HS-27A (cell line): ENCODE data around the gene PRKCH.

Experiments used
- DNase-seq: peaks from one replicate; pipeline ENCODE4 v3.0.0-alpha.2; 2012; ENCODE audit warnings: low read depth, missing footprints

Gene PRKCH

GRCh38 chr14:61430066-61430757 lies 108.8 kb downstream of the PRKCH start:
- DNase-seq, result no peak

DNA sequence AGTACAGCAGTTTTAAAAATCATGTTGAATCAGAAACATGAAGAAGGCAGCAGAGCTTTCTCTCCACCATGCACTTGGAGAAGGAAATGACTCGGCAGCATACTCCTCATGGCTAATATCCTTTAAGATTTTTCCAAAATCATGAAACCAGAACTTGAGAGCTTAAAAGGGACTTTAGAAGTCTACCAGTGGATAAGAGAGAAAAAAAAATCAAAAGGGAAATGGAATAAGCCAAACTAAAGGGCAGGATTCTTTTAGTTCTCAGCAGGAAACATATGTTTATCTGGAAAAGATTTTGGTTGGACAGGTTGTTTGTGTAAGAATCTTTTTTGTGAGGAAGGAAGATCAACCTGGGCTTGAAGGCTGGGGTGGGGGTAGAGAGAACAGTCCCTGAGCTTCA lies 111.8 kb downstream of the PRKCH start:
- no peak for DNase-seq

- DNase-seq, result no peak
These were observed 112.4 kb downstream of the PRKCH start for GRCh38 chr14:61433828-61434227.

DNA sequence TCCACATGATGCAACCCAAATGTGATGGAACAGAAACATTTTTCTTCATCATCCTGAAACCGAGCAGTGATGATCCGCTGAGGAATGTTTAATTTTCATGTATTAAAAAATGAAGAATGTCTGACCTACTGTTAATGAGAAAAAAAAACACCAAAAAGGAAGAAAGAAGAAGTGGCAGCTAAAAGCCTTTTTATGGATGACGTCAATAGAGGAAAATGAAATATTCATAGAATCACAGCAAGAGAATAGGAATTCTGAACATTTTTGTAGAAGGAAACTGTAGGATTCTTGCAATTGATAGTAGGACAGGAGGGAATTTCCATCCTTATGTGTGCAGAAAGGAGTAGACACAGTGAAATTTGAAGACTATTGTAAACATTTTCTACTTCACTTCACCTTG lies 112.9 kb downstream of the PRKCH start:
- DNase-seq, result peak; percentile 23

DNA sequence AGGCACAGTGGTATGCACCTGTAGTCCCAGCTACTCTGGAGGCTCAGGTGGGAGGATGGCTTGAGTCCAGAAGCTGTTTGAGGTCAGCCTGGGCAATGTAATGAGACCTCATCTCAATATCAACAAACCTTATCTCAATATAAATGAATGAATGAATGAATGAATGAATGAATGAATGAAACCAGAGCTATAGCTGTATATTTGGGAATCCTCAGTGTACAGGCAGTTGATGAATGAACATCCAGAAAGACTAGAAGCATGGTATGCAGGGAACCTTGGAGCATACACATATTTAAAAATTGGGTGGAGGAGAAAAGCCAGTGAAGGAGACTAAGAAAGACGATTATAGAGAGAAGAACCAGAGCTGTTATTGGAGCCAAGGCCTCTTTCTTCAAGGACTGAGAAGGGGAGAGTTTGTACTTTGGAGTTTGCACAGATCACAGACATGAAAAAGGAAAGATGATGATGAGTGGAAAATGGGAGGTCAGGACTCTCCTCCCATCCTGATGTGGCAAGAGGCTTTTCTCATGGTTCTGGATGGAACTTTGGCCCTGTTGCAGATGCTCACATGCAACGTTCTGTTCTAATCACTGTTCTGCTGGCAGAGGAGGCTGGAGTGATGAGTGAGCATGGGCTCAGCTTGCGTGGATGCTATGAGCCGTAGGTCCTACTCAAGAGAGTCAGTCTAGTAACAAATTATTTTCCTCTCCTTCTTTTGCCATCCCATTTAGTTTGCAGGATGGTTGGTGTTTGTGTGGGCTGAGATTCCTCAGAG lies 114.4 kb downstream of the PRKCH start:
- DNase-seq, result no peak

DNA sequence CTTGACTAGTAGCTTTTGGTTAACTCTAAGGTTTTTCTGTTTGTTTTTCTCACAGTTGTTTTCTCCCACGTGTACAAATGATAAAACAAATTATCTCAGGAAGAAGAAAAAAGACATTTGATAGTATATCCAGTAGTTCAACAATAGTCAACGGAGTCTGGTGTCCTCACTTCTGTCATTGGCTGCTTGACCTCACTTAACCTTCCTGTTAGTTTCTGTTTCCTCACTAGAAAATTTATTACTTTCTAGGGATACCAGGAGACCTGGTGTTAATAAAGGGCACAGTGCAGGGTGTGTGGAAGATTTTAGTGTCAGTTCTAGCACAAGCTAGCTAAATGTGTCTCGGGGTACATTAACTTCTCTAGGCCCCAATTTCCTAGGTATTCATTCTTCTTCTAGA lies 116.0 kb downstream of the PRKCH start:
- DNase-seq, result no peak

- no peak for DNase-seq
These were observed 116.7 kb downstream of the PRKCH start for GRCh38 chr14:61438036-61438435.

DNA sequence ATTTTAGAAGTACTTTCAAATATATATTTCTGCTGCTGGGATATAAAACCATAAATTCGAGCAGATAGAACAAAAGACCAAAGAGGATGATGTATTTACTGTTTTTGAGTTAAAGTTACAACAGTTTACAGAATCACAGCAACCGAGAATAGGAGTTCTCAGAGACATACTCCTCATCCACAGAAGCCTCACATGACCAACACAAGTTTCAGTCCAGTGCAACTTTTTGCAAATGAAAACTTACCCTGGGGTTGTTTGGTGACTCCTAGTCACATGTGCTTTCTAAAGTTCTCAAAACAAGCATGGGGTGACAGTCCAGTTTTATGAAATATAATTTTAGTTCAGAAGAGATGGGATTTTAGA lies 117.1 kb downstream of the PRKCH start:
- no peak for DNase-seq

DNA sequence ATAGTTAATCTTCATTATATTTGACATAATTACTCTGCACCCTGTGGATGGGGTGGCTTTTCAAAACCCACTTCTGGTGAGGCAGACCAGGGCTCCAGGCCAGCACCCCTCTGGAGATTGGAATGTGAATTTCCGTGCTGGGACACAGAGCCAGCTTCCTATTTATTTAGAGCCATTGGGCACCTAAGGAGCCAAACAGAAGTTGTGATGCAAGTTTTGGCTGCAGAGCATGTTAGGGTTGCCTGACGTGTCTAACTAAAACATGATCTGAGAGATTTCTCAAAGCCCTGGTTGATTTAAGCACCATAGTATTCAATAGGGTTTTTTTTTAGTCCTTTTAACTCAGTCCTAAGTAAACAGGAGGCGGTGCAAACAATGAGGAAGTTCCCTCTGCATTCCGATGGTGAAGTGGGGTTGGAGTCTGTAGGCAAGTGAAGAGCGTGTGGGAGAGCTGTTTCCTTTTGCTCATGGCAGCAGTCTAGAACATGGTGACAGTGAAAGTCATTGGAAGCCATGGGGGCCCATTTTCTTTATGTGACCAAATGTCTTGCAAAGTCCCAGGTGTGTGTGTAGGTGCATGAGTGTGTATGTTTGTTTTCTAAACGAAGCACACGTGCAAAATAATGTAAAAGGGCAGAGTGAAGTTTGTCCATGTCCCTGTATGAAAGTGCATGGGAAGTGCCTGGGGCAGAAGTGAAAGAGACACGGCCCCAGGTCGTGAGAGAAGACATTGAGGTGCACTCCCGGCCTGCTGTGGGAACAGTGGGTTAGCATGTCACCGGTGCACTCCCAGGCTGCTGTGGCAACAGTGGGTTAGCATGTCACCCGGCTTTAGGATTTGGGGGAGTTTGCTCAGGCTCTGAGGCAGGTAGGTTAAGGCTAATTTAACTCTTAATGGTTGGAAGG lies 117.7 kb downstream of the PRKCH start:
- DNase-seq, result peak; percentile 42

GRCh38 chr14:61439779-61440418 lies 118.5 kb downstream of the PRKCH start:
- no peak for DNase-seq

DNA sequence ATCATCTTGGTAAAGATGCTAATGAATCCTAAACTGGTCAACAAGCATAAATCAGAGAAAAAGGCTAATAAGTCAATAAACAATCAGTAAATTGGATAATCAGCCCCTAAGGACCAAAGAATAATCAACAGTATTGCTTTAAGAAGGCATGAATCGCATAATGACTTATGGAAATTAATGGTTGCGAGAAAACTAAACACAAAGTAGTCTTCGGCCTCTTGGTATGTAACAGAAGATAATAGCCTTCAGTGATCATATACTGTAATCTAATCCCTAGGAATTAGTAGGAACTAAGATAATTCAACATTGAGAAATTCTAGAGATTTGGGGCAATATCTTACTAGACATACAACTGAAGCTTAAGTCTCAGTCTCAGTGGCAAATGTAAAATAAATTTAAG lies 122.1 kb downstream of the PRKCH start:
- DNase-seq, result no peak

DNA sequence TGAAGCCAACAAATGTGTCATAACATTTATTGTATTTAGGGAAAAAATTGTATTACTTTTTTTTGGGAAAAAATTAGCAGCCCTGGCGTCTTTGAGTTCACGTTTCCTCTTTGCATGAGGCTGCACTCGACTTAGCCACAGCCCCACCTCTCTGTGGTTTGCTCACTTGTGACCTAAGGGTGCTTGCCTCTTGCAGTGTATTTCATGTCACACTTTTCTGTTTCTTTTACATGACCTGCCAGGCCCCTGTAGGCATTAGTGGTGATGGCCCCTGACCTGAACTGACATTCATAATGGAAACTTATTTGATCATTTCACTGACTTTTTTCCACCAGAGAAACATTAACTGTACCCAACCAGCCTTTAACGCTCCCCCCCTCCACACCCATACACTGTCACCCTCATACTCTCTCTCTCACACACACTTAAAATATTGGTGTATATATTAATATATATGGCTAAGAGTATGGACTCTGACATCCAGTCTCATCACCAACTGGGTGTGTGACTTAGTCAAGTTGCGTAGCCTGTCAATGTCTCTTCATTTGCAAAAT lies 122.9 kb downstream of the PRKCH start:
- no peak for DNase-seq

DNA sequence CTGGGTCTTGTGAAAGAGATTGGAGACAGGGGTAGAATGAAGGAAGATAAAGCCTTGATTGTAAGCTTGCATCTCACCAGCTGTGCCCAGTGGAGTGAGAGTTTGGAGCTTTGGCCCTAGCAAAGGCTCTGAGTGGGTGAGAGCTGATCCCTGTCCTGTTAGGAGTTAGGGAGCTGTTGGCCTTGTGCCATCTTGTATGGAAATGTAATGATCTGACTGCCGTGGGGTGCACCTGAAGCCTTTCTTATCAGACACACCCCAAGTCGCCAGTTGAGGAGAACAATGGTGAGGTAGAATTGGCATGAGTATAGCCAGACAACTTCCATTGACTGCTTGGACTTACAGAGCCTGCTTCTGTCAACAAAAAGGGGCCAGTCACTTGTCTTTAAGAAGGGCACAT lies 130.1 kb downstream of the PRKCH start:
- no peak for DNase-seq

DNA sequence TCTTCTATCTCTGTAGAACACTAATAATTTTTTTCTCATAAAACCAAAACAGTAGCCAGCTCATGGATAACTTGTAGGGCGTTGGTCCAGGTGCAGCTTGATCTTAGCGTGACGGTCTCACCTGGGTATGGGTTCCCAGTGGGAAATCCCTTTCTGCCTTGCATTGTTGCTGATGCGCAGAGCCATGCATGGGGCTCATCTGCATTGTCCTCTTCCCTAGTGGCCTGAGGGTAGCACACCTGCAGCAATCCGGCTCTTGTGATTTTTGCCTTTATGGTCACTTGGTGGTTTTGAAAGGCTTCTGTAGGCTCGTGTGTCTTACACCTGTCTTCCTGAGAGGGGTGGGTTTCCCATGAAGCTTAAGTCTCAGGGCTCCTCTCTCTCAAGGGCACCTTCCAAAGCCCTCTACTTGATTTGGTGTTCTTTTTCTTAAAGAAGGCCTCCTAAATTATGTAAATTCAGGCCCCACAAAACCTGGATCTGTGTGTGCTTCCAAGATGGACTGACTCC lies 130.6 kb downstream of the PRKCH start:
- no peak for DNase-seq

- DNase-seq, result no peak
These were observed 131.1 kb downstream of the PRKCH start for GRCh38 chr14:61452452-61452851.

DNA sequence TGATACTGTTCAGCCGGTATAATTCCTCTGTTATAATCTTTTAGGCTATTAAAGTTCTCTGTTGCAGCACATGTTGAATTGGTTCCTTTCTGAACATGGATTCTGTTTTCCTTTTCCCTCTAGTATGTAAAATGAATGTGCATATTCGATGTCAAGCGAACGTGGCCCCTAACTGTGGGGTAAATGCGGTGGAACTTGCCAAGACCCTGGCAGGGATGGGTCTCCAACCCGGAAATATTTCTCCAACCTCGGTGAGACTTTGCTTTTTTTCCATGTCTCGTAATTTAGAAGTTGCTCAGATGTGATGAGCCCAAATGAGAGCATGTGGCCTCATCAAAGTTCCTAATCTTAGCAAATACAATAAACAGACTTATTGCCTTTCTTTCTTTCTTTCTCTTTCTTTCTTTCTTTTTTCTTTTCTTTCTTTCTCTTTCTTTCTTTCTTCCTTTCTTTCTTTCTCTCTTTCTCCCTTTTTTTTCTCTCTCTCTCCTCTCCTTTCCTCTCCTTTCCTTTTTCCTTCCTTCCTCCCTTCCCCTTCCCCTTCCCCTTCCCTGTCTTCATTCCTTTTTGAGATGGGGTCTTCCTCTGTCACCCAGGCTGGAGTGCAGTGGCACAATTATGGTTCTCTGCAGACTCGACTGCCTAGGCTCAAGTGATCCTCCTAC lies 131.9 kb downstream of the PRKCH start:
- DNase-seq, result no peak

- no peak for DNase-seq
These were observed 133.2 kb downstream of the PRKCH start for GRCh38 chr14:61454545-61454944.

- no peak for DNase-seq
These were observed 134.0 kb downstream of the PRKCH start for GRCh38 chr14:61455351-61455750.

DNA sequence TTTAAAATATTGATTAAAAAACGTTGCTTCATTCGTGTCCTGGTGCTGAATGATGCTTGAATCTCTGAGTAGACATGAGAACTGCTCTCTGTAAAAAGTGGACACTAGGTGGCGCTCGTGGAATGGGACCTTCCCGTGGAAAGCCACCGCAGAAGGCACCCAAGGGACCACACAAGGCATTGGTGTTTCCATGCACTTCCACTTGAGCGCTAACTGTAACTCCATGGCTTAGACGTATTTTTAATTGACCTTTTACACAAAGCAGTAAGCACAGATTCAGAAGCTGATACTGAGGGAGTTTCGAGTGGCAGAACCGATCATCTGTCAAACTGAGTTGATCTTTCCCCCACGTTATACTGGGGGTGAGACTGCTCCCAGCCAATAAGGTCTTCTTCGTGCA lies 135.3 kb downstream of the PRKCH start:
- DNase-seq, result peak; percentile 57

GRCh38 chr14:61458766-61459165 lies 137.4 kb downstream of the PRKCH start:
- no peak for DNase-seq

DNA sequence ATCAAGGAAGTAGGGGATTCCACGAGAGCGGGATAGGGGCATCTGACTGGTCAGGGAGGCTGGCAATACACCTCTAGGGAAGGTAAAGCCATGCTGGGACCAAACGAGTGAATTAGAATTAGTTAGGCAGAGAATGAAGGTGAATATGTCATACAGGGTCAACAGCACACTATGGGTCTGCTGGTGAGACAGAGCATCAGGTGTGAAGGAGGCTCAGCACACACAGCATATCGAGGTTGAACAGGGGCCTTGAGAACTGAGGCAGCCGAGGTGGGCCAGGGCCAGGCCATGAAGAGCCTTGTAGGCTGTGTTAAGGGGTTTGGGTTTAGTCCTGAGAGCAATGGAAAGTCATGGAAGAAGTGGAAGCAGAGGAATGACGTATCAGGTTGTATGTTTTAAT lies 137.8 kb downstream of the PRKCH start:
- DNase-seq, result no peak
